K562 (cell line): ENCODE results near the gene PSME1. TPM values are rescaled to one million over a fixed set of nuclear protein-coding genes. Genes with fewer than 3 reads are reported as not detected.

Experiments used
- BRD9 ChIP-seq: fragments of 450-650 bp; IDR thresholded peaks from 2 replicates; pipeline ENCODE4 v1.6.1; 2018; ENCODE audit warnings: low read depth; ENCODE audit not compliant: partially characterized antibody
- CBX5 ChIP-seq: IDR thresholded peaks from 2 replicates; pipeline ENCODE4 v1.6.1; 2014; ENCODE audit warnings: low read depth, borderline replicate concordance
- GATA2 ChIP-seq: sonication (generic); formaldehyde crosslinking; IDR thresholded peaks from 2 replicates; pipeline ENCODE4 v1.4.0; 2020; ENCODE audit warnings: mild to moderate bottlenecking, missing genetic modification reagents
- HMG20A ChIP-seq: fragments of 450-650 bp; formaldehyde crosslinking; conservative IDR thresholded peaks from 2 replicates; pipeline ENCODE4 v1.4.0; 2020; ENCODE audit warnings: mild to moderate bottlenecking, mixed read lengths
- L3MBTL2 ChIP-seq: fragments of 450-650 bp; IDR thresholded peaks from 2 replicates; pipeline ENCODE4 v1.6.1; 2016; ENCODE audit warnings: mild to moderate bottlenecking, moderate library complexity
- MBD1 ChIP-seq: fragments of 250-450 bp; sonication (Bioruptor Pico); IDR thresholded peaks from 2 replicates; pipeline ENCODE4 v1.8.0; 2022; ENCODE audit warnings: inconsistent platforms
- MIER1 ChIP-seq: fragments of 450-650 bp; IDR thresholded peaks from 2 replicates; pipeline ENCODE4 v1.6.1; 2016; ENCODE audit warnings: antibody characterized with exemption, mild to moderate bottlenecking, low read depth
- MYNN ChIP-seq, 2 experiments: sonication (generic); formaldehyde crosslinking in 1 of 2; IDR thresholded peaks; 2 replicates each; pipeline versions ENCODE4 v1.5.0 to v1.6.1; 2016 to 2020; ENCODE audit warnings: antibody characterized with exemption in 1 of 2, missing genetic modification reagents in 1 of 2
- NFXL1 ChIP-seq: fragments of 450-650 bp; formaldehyde crosslinking; IDR thresholded peaks from 2 replicates; pipeline ENCODE4 v1.4.0; 2021; ENCODE audit warnings: mild to moderate bottlenecking
- RREB1 ChIP-seq: fragments of 250-450 bp; sonication (Bioruptor Pico); IDR thresholded peaks from 2 replicates; pipeline ENCODE4 v1.4.0; 2020
- SAFB2 ChIP-seq: fragments of 200-400 bp; formaldehyde crosslinking; IDR thresholded peaks from 2 replicates; pipeline ENCODE4 v1.6.1; 2018; ENCODE audit warnings: borderline replicate concordance, low read length, low read depth, moderate library complexity; ENCODE audit not compliant: severe bottlenecking
- TAF9B ChIP-seq: fragments of 450-650 bp; IDR thresholded peaks from 2 replicates; pipeline ENCODE4 v1.6.1; 2018; ENCODE audit warnings: mild to moderate bottlenecking; ENCODE audit not compliant: partially characterized antibody
- VEZF1 ChIP-seq: fragments of 200-800 bp; sonication (Bioruptor generic); IDR thresholded peaks from 2 replicates; pipeline ENCODE4 v1.6.1; 2017; ENCODE audit warnings: missing genetic modification characterization, missing compliant biosample characterization
- ZBTB34 ChIP-seq: fragments of 250-450 bp; sonication (Bioruptor Pico); IDR thresholded peaks from 2 replicates; pipeline ENCODE4 v1.8.0; 2021; ENCODE audit warnings: mild to moderate bottlenecking, moderate library complexity
- ZKSCAN8 ChIP-seq: fragments of 200-800 bp; sonication (Bioruptor generic); IDR thresholded peaks from 2 replicates; pipeline ENCODE4 v1.6.1; 2016; ENCODE audit warnings: missing genetic modification characterization, missing compliant biosample characterization
- ZNF354B ChIP-seq: fragments of 250-450 bp; sonication (Bioruptor Pico); IDR thresholded peaks from 2 replicates; pipeline ENCODE4 v1.4.0; 2020
- ZNF583 ChIP-seq: fragments of 250-450 bp; sonication (Bioruptor Pico); IDR thresholded peaks from 2 replicates; pipeline ENCODE4 v1.4.0; 2020
- polyA plus RNA-seq, 8 experiments: library from polyadenylated mRNA; depleted of rRNA in 4 of 8; stranded (reverse) in 5 of 8; unstranded in 3 of 8; fragments of >200 nt; fragmentation: Nextera tagmentation in 2 of 8; fragmentation: Illumina TruSeq in 1 of 8; extraction: Ambion mirVana in 2 of 8; extraction: Trizol in 1 of 8; gene quantifications; 2 replicates each; pipeline versions ENCODE4 v1.2.1 to v1.2.3, GENCODE V29; 2011 to 2014; ENCODE audit warnings: inconsistent platforms in 1 of 8, missing spikeins in 1 of 8
- total RNA-seq, 7 experiments: library from RNA; depleted of rRNA in 6 of 7; stranded (reverse); fragments of >200 nt in 6 of 7; fragmentation: Illumina TruSeq in 2 of 7; extraction: Trizol in 2 of 7; gene quantifications; 2 replicates each; pipeline versions ENCODE4 v1.2.1 to v1.2.3, GENCODE V29; 2011 to 2021; ENCODE audit warnings: low replicate concordance in 1 of 7

Gene PSME1
- total and polyA plus RNA-seq, 9 of the 15 experiments (the other 6 are each of a cell fraction or from before 2014, with no cell fraction given), result 20.3 to 180 (median 67.5) TPM

GRCh38 chr14:24146978-24147760 lies 11.2 kb downstream of the PSME1 start, which contains the start of gene RNF31 (continued):
- TF ChIP-seq RREB1 (no peak), MBD1 (CRISPR knock-in tag) (no peak), MYNN (IDR thresholded peaks at IDR 0.05) (no peak), MYNN (CRISPR knock-in tag; IDR thresholded peaks at IDR 0.05) (no peak), GATA2 (CRISPR knock-in tag) (no peak), NFXL1 (CRISPR knock-in tag) (no peak), SAFB2 (no peak), ZKSCAN8 (CRISPR knock-in tag) (no peak), TAF9B (no peak), ZNF583 (CRISPR knock-in tag) (no peak), CBX5 (no peak), ZBTB34 (no peak), HMG20A (CRISPR knock-in tag) (no peak), MIER1 (no peak), L3MBTL2 (no peak; the same call in 1 of the 2 replicates), ZNF354B (CRISPR knock-in tag) (no peak), VEZF1 (no peak), BRD9 (no peak)
